Endodermal cell (in vitro differentiated cells): ENCODE results near the gene FAIM2. TPM values are rescaled to one million over a fixed set of nuclear protein-coding genes. Genes with fewer than 3 reads are reported as not detected.
A peak's percentile ranks its signal among the peaks of the same experiment; 100 is the strongest.

ENCODE experiments used
- DNase-seq: peaks from one replicate; pipeline ENCODE4 v3.0.0-alpha.2; 2017
- H3K27ac ChIP-seq: 2 replicates; pipeline ENCODE4 v1.5.1; 2013; ENCODE audit warnings: mild to moderate bottlenecking, low read depth, low read length, moderate library complexity
- H3K27me3 ChIP-seq: 2 replicates; pipeline ENCODE4 v1.6.1; 2013; ENCODE audit warnings: mild to moderate bottlenecking, low read length, moderate library complexity; ENCODE audit not compliant: insufficient read depth, control insufficient read depth, poor library complexity, severe bottlenecking
- H3K36me3 ChIP-seq: 2 replicates; pipeline ENCODE4 v1.7.0; 2013; ENCODE audit warnings: mild to moderate bottlenecking, low read length, moderate library complexity; ENCODE audit not compliant: control insufficient read depth, insufficient read depth
- H3K4me1 ChIP-seq: one replicate; pipeline ENCODE4 v1.7.0; 2013; ENCODE audit warnings: low read length; ENCODE audit not compliant: control insufficient read depth, insufficient read depth
- H3K4me3 ChIP-seq: 2 replicates; pipeline ENCODE4 v1.5.1; 2013; ENCODE audit warnings: mild to moderate bottlenecking, low read length, moderate library complexity
- H3K9ac ChIP-seq: 2 replicates; pipeline ENCODE4 v1.6.1; 2013; ENCODE audit warnings: mild to moderate bottlenecking, low read length, moderate library complexity; ENCODE audit not compliant: poor library complexity, severe bottlenecking; ENCODE audit errors: extremely low read depth
- H3K9me3 ChIP-seq: 2 replicates; pipeline ENCODE4 v1.6.1; 2013; ENCODE audit warnings: mild to moderate bottlenecking, low read length, moderate library complexity; ENCODE audit not compliant: control insufficient read depth
- H3K27ac Mint-ChIP-seq: 2 replicates; pipeline ENCODE4 v1.8.0; 2020; ENCODE audit warnings: mixed read lengths
- H3K27me3 Mint-ChIP-seq: 2 replicates; pipeline ENCODE4 v1.8.0; 2021; ENCODE audit warnings: mild to moderate bottlenecking, mixed read lengths; ENCODE audit not compliant: insufficient read depth
- H3K36me3 Mint-ChIP-seq: 2 replicates; pipeline ENCODE4 v1.8.0; 2020; ENCODE audit warnings: low read depth, mixed read lengths
- H3K4me1 Mint-ChIP-seq: 2 replicates; pipeline ENCODE4 v1.8.0; 2020; ENCODE audit warnings: mixed read lengths
- H3K4me3 Mint-ChIP-seq: 2 replicates; pipeline ENCODE4 v1.8.0; 2020; ENCODE audit warnings: mild to moderate bottlenecking, moderate library complexity, mixed read lengths
- H3K9me3 Mint-ChIP-seq: 2 replicates; pipeline ENCODE4 v1.8.0; 2020; ENCODE audit warnings: mild to moderate bottlenecking, mixed read lengths
- CTCF ChIP-seq: fragments of 200-600 bp; sonication (generic); conservative IDR thresholded peaks from 2 replicates; pipeline ENCODE4 v1.5.0; 2021; ENCODE audit warnings: antibody characterized with exemption, mild to moderate bottlenecking
- WGBS, 2 experiments: methylation state at CpG; one replicate each; pipeline versions ENCODE4 v1.1.5 to v1.1.7; 2013; ENCODE audit warnings: missing lambda C conversion rate in 2 of 2, mixed read lengths in 1 of 2; ENCODE audit not compliant: insufficient coverage in 1 of 2, insufficient read length in 1 of 2; 5-methylcytosine and 5-hydroxymethylcytosine counted together
- total RNA-seq, 2 donors: library from RNA; stranded (reverse); fragmentation: NEBNext Ultra II Directional in 1 of 2; extraction: Animal tissue kit (Norgen Biotek cat#: 25700) in 1 of 2; gene quantifications; 2 replicates in 1 of 2; 3 replicates in 1 of 2; pipeline ENCODE4 v1.2.1, GENCODE V29; 2021

FAIM2 gene
- total RNA-seq, 2 donors from 2014 or later: not detected

- no peaks in the 10 kb centered on the region for H3K36me3 Mint-ChIP-seq
- peak; percentile 37 for DNase-seq
- no peak overlapping the region for H3K27ac ChIP-seq
- no peak overlapping the region for H3K4me3 ChIP-seq
- H3K9ac ChIP-seq: no peak overlapping the region
- peaks cover 6% of the 10 kb centered on the region for H3K4me1 ChIP-seq
- no peaks in the 10 kb centered on the region for H3K36me3 ChIP-seq
- peaks cover 17% of the 10 kb centered on the region for H3K4me1 Mint-ChIP-seq
- no peak overlapping the region for H3K4me3 Mint-ChIP-seq
- no peak for TF ChIP-seq CTCF
- H3K27me3 ChIP-seq: peaks cover 57% of the 10 kb centered on the region
- H3K9me3 Mint-ChIP-seq: no peaks in the 10 kb centered on the region
- 90 to 96% methylated on average over 3 to 5 of the region's 5 CpGs for WGBS, 2 experiments
- peaks cover 86% of the 10 kb centered on the region for H3K27me3 Mint-ChIP-seq
- H3K27ac Mint-ChIP-seq: no peak overlapping the region
- H3K9me3 ChIP-seq: no peaks in the 10 kb centered on the region
Observed at GRCh38 chr12:49944046-49944445, 40.3 kb upstream of the FAIM2 start.

- Histone ChIP-seq H3K36me3 (no peaks in the 10 kb centered on the region), H3K27me3 (peaks cover 53% of the 10 kb centered on the region), H3K4me1 (peaks cover 6% of the 10 kb centered on the region), H3K9ac (no peak overlapping the region), H3K27ac (no peak overlapping the region), H3K9me3 (no peaks in the 10 kb centered on the region), H3K4me3 (no peak overlapping the region)
- WGBS, 2 experiments: 88% methylated on average over 1 of the region's 1 CpG; no CpG with 5 or more reads in 1 of the 2 experiments
- Mint-ChIP-seq H3K27ac (no peak overlapping the region), H3K27me3 (peaks cover 81% of the 10 kb centered on the region), H3K4me1 (peaks cover 17% of the 10 kb centered on the region), H3K36me3 (no peaks in the 10 kb centered on the region), H3K4me3 (no peak overlapping the region), H3K9me3 (no peaks in the 10 kb centered on the region)
- no peak for TF ChIP-seq CTCF
- peak; percentile 47 for DNase-seq
Observed at GRCh38 chr12:49943625-49943960, 39.9 kb upstream of the FAIM2 start.

DNA sequence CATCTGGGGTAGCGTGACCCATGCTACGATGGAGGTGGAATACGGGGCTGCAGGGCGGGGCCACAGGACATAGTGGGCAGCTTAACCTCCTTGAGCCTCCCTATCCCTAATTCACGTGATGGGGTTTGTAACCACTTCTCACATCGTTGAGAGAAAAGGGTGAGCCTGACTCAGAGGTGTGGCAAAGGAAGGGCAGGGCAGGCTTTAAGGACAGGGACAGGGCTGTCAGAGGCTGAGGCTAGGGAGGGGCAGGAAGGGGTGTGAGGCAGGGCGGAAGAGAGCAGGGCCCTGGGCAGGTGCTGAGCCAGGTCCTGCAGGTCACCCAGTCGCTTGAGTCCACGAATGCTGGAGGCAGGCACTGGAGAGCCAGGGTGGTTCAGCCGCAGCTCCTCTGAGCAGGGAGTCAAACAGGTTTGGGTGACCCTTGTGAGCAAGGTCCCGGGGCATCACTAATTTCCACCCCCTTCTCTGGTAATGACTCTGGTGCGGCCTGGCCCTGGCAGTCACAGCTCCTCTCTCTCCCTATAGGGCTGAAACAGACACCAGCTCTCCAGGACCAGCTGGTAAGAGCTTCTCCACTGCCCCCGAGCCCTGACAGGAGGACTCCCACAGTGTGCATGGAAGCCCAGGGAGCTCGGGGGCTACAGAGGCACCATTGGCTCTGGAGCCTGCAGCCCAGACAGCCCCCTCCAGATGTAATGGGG is 39.4 kb upstream of the FAIM2 start:
- no peak overlapping the region for H3K27ac Mint-ChIP-seq
- peaks cover 48% of the 10 kb centered on the region for H3K27me3 ChIP-seq
- no peaks in the 10 kb centered on the region for H3K9me3 Mint-ChIP-seq
- H3K9ac ChIP-seq: no peak overlapping the region
- WGBS, 2 experiments: 85 to 87% methylated on average over 7 to 14 of the region's 14 CpGs
- no peak overlapping the region for H3K4me3 Mint-ChIP-seq
- H3K9me3 ChIP-seq: no peaks in the 10 kb centered on the region
- H3K4me1 Mint-ChIP-seq: peaks cover 17% of the 10 kb centered on the region
- H3K36me3 Mint-ChIP-seq: no peaks in the 10 kb centered on the region
- peak; percentile 82 for DNase-seq
- peaks cover 6% of the 10 kb centered on the region for H3K4me1 ChIP-seq
- no peak overlapping the region for H3K27ac ChIP-seq
- H3K4me3 ChIP-seq: no peak overlapping the region
- peaks cover 76% of the 10 kb centered on the region for H3K27me3 Mint-ChIP-seq
- H3K36me3 ChIP-seq: no peaks in the 10 kb centered on the region
- no peak for TF ChIP-seq CTCF
